Measurements from ENCODE around the gene ZBBX.

DNA sequence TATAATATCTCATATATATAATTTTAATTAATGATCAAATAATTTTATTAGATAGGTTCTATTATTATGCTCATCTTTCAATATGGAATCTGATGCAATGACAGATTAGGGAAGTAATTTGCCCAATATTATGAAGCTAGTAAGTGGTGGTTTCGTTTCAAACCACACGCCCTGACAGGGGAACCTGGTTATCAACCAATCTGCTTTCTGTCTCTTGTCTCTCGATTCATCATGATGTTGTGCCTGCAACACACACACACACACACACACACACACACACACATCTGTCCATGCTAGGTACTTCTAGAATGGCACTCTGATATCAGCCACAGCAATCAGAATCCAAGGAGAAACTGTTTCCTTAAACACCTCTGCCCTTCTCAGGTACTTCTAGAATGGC lies 128.4 kb downstream of the ZBBX start:
- TF ChIP-seq CTCF (conservative IDR thresholded peaks at IDR 0.05) (no peak), ZFX (IDR thresholded peaks at IDR 0.05) (no peak)
